HEK293 (cell line): ENCODE measurements around the gene NLGN2.

ENCODE experiments used
- CTCF ChIA-PET: fragments of 350-600 bp; formaldehyde crosslinking; extraction: SDS; loops from one replicate; lab custom pipeline; 2021; ENCODE audit warnings: antibody characterized with exemption; lab: Yijun Ruan, JAX
- POLR2A ChIA-PET: fragments of 300-600 bp; formaldehyde crosslinking; extraction: SDS; loops from one replicate; lab custom pipeline; 2020; ENCODE audit warnings: antibody characterized with exemption, inconsistent platforms; lab: Yijun Ruan, JAX
- H3K27ac ChIP-seq: fragments of 200-500 bp; sonication (Bioruptor generic); 2 replicates; pipeline ENCODE4 v1.5.1; 2014; ENCODE audit warnings: low read depth, low read length, control low read depth, inconsistent platforms; ENCODE audit errors: extremely low read depth
- H3K36me3 ChIP-seq, 2 experiments: fragments of 200-500 bp in 1 of 2; sonication (Bioruptor generic) in 1 of 2; 1 replicate in 1 of 2; 2 replicates in 1 of 2; pipeline ENCODE4 v1.5.1; 2014 to 2017; ENCODE audit warnings: inconsistent platforms in 2 of 2, low read length in 2 of 2; ENCODE audit not compliant: control insufficient read depth in 2 of 2, insufficient read depth in 1 of 2
- H3K4me1 ChIP-seq: fragments of 200-500 bp; sonication (Bioruptor generic); 2 replicates; pipeline ENCODE4 v1.5.1; 2014; ENCODE audit warnings: mild to moderate bottlenecking, low read length, inconsistent platforms; ENCODE audit not compliant: control insufficient read depth, insufficient read depth
- H3K4me3 ChIP-seq: 2 replicates; pipeline ENCODE4 v1.5.1; 2011; ENCODE audit warnings: low read depth, mild to moderate bottlenecking, control low read depth, low read length, moderate library complexity
- H3K9me3 ChIP-seq: fragments of 200-500 bp; sonication (Bioruptor generic); 2 replicates; pipeline ENCODE4 v1.5.1; 2014; ENCODE audit warnings: low read depth, low read length, inconsistent platforms; ENCODE audit not compliant: control insufficient read depth, insufficient read depth
- HOXA7 ChIP-seq: sonication (generic); formaldehyde crosslinking; IDR thresholded peaks from 2 replicates; pipeline ENCODE4 v1.8.1; 2022; ENCODE audit warnings: missing genetic modification reagents, borderline replicate concordance
- HOXD13 ChIP-seq: sonication (generic); formaldehyde crosslinking; IDR thresholded peaks from 2 replicates; pipeline ENCODE4 v1.8.0; 2022; ENCODE audit warnings: missing genetic modification reagents, borderline replicate concordance
- KLF16 ChIP-seq: fragments of 450-650 bp; formaldehyde crosslinking; IDR thresholded peaks from 2 replicates; pipeline ENCODE4 v1.5.1; 2017; ENCODE audit warnings: missing biosample characterization, missing genetic modification characterization
- OSR2 ChIP-seq: fragments of 450-650 bp; formaldehyde crosslinking; IDR thresholded peaks from 2 replicates; pipeline ENCODE4 v1.5.1; 2016; ENCODE audit warnings: missing biosample characterization, missing genetic modification characterization
- REPIN1 ChIP-seq: fragments of 450-650 bp; formaldehyde crosslinking; IDR thresholded peaks from 2 replicates; pipeline ENCODE4 v1.5.1; 2017; ENCODE audit warnings: missing biosample characterization, missing genetic modification characterization, low read depth
- TRIM28 ChIP-seq: IDR thresholded peaks from 2 replicates; pipeline ENCODE4 v1.6.1; 2011; ENCODE audit warnings: low read length, control low read depth, borderline replicate concordance
- ZBTB17 ChIP-seq: fragments of 450-650 bp; formaldehyde crosslinking; IDR thresholded peaks from 2 replicates; pipeline ENCODE4 v1.5.1; 2016; ENCODE audit warnings: missing biosample characterization, missing genetic modification characterization
- ZNF10 ChIP-seq: fragments of 450-650 bp; formaldehyde crosslinking; IDR thresholded peaks from 2 replicates; pipeline ENCODE4 v1.5.1; 2017; ENCODE audit warnings: missing biosample characterization, missing genetic modification characterization
- ZNF175 ChIP-seq: fragments of 450-650 bp; formaldehyde crosslinking; IDR thresholded peaks from 2 replicates; pipeline ENCODE4 v1.5.1; 2016; ENCODE audit warnings: missing biosample characterization, missing genetic modification characterization
- ZNF354C ChIP-seq: fragments of 450-650 bp; formaldehyde crosslinking; IDR thresholded peaks from 2 replicates; pipeline ENCODE4 v1.5.1; 2016; ENCODE audit warnings: missing biosample characterization, missing genetic modification characterization, low read depth, borderline replicate concordance
- ZNF398 ChIP-seq: fragments of 450-650 bp; formaldehyde crosslinking; IDR thresholded peaks from 2 replicates; pipeline ENCODE4 v1.5.1; 2017; ENCODE audit warnings: missing biosample characterization, missing genetic modification characterization
- ZNF473 ChIP-seq: fragments of 450-650 bp; formaldehyde crosslinking; IDR thresholded peaks from 2 replicates; pipeline ENCODE4 v1.5.1; 2017; ENCODE audit warnings: missing biosample characterization, missing genetic modification characterization
- ZNF48 ChIP-seq: fragments of 450-650 bp; formaldehyde crosslinking; IDR thresholded peaks from 2 replicates; pipeline ENCODE4 v1.5.1; 2016; ENCODE audit warnings: missing biosample characterization, missing genetic modification characterization
- ZNF501 ChIP-seq: fragments of 450-650 bp; formaldehyde crosslinking; IDR thresholded peaks from 2 replicates; pipeline ENCODE4 v1.5.1; 2016; ENCODE audit warnings: missing biosample characterization, missing genetic modification characterization
- ZNF560 ChIP-seq: fragments of 450-650 bp; formaldehyde crosslinking; IDR thresholded peaks from 2 replicates; pipeline ENCODE4 v1.5.1; 2017; ENCODE audit warnings: missing biosample characterization, missing genetic modification characterization, borderline replicate concordance
- ZNF660 ChIP-seq: fragments of 450-650 bp; IDR thresholded peaks from 2 replicates; pipeline ENCODE4 v1.5.1; 2018; ENCODE audit warnings: missing biosample characterization, mild to moderate bottlenecking, missing genetic modification characterization
- TF ChIP-seq, protein P1 (sequence below): fragments of 450-650 bp; formaldehyde crosslinking; IDR thresholded peaks from 2 replicates; pipeline ENCODE4 v1.5.1; 2016; ENCODE audit warnings: missing biosample characterization, missing genetic modification characterization
- TF ChIP-seq, protein P2 (sequence below): IDR thresholded peaks from 2 replicates; pipeline ENCODE4 v1.6.1; 2011; ENCODE audit warnings: mild to moderate bottlenecking, low read depth, low read length, borderline replicate concordance
- TF ChIP-seq, protein P3 (sequence below): fragments of 450-650 bp; formaldehyde crosslinking; IDR thresholded peaks from 2 replicates; pipeline ENCODE4 v1.5.1; 2016; ENCODE audit warnings: missing biosample characterization, missing genetic modification characterization

NLGN2 gene

DNA sequence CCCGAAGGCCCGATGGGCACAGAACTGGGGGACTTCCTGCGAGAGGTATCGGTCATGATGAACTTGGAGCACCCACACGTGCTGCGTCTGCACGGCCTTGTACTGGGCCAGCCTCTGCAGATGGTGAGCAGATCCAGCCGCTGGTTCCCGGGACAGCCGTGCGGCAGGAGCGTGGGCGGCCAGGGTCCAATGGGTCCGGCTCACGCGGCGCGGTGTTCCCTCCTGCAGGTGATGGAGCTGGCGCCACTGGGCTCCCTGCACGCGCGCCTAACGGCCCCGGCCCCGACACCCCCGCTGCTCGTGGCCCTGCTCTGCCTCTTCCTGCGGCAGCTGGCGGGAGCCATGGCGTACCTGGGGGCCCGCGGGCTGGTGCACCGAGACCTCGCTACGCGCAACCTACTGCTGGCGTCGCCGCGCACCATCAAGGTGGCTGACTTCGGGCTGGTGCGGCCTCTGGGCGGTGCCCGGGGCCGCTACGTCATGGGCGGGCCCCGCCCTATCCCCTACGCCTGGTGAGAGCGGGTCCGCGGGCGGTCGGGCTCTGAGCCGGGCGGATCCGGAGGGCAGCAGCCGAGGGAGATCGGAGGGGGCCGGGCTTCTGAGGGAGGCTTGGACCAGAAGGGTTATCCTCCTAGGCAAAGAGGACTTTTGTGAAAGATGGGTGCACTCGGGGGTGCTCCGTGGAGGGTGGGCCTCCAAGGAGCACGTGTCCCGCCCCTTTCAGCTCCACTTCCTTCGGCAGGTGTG, 23.7 kb upstream of the NLGN2 start (continued):
- TF ChIP-seq, protein P1, sequence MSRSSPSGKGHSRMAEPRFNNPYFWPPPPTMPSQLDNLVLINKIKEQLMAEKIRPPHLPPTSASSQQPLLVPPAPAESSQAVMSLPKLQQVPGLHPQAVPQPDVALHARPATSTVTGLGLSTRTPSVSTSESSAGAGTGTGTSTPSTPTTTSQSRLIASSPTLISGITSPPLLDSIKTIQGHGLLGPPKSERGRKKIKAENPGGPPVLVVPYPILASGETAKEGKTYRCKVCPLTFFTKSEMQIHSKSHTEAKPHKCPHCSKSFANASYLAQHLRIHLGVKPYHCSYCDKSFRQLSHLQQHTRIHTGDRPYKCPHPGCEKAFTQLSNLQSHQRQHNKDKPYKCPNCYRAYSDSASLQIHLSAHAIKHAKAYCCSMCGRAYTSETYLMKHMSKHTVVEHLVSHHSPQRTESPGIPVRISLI, result no peak
- TF ChIP-seq ZNF473 (tag by site-specific recombination) (no peak), HOXD13 (CRISPR knock-in tag) (no peak), ZNF48 (tag by site-specific recombination) (no peak), ZNF354C (no peak)

DNA sequence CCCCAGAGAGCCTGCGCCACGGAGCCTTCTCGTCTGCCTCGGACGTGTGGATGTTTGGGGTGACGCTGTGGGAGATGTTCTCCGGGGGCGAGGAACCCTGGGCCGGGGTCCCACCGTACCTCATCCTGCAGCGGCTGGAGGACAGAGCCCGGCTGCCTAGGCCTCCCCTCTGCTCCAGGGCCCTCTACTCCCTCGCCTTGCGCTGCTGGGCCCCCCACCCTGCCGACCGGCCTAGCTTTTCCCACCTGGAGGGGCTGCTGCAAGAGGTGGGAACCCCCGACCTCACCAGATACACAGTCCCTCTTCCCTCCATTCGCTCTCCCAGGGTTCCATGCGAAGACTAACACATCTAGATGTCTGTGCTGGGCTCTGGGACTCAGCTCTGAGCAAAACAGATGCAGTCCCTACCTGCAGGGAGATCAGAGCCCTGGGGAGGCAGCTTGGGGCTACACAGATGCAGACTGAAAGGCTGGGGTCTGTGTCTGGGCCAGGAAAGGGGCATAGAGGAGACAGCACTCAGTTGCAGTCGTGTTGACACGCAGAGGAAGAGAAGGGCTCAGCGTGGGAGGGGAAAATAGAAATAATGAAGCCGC, 23.1 kb upstream of the NLGN2 start:
- POLR2A ChIA-PET, result interaction anchor here (0.7 to 1.3 kb wide), 3 partner anchors 19 to 173 kb away, joined by 3 to 4 read pairs (median 4); partner anchors contain the start of gene TMEM256
- Histone ChIP-seq H3K9me3 (no peaks in the 10 kb centered on the region), H3K36me3 (peaks cover 0 to 9% of the 10 kb centered on the region in 2 experiments; a peak in 2 of 3 replicates), H3K27ac (no peak overlapping the region), H3K4me1 (no peaks in the 10 kb centered on the region), H3K4me3 (no peak overlapping the region)
- TF ChIP-seq KLF16 (tag by site-specific recombination) (no peak), ZNF560 (tag by site-specific recombination) (no peak), ZNF501 (tag by site-specific recombination) (no peak), REPIN1 (tag by site-specific recombination) (no peak), ZNF660 (tag by site-specific recombination) (no peak), TRIM28 (no peak), ZBTB17 (tag by site-specific recombination) (no peak), ZNF398 (tag by site-specific recombination) (no peak), OSR2 (no peak), ZNF10 (tag by site-specific recombination) (no peak), ZNF175 (tag by site-specific recombination) (no peak), HOXA7 (CRISPR knock-in tag) (no peak)
- TF ChIP-seq, protein P1, result no peak
- TF ChIP-seq, protein P2, sequence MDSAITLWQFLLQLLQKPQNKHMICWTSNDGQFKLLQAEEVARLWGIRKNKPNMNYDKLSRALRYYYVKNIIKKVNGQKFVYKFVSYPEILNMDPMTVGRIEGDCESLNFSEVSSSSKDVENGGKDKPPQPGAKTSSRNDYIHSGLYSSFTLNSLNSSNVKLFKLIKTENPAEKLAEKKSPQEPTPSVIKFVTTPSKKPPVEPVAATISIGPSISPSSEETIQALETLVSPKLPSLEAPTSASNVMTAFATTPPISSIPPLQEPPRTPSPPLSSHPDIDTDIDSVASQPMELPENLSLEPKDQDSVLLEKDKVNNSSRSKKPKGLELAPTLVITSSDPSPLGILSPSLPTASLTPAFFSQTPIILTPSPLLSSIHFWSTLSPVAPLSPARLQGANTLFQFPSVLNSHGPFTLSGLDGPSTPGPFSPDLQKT, result no peak
- TF ChIP-seq, protein P3, sequence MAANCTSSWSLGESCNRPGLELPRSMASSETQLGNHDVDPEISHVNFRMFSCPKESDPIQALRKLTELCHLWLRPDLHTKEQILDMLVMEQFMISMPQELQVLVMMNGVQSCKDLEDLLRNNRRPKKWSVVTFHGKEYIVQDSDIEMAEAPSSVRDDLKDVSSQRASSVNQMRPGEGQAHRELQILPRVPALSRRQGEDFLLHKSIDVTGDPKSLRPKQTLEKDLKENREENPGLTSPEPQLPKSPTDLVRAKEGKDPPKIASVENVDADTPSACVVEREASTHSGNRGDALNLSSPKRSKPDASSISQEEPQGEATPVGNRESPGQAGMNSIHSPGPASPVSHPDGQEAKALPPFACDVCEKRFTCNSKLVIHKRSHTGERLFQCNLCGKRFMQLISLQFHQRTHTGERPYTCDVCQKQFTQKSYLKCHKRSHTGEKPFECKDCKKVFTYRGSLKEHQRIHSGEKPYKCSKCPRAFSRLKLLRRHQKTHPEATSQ (tag by site-specific recombination), result no peak
- CTCF ChIA-PET, result no interaction called here
